ENCODE data around the gene RAB10. TPM values are rescaled to one million over a fixed set of nuclear protein-coding genes. Genes with fewer than 3 reads are reported as not detected.
"Not testable (repeated sequence)": the region's sequence is repeated elsewhere in the genome, so short reads cannot be mapped to it uniquely, and the experiment has no call there.

Gene RAB10
- total and polyA plus RNA-seq, 8 donors: 16.5 to 62.9 (median 37.8) TPM

GRCh38 chr2:25992556-25992955 lies 41.3 kb upstream of the RAB10 start:
- ATAC-seq (no peak), FAIRE-seq (no peak), DNase-seq (no peak)
- no peaks in the 10 kb centered on the region for H3K27me3 ChIP-seq
- WGBS, 2 donors: 87 to 93% methylated on average over 8 of the region's 8 CpGs
- no peak overlapping the region for H3K27ac ChIP-seq
- TF ChIP-seq CTCF (IDR thresholded peaks at IDR 0.05): no peak
- H3K36me3 ChIP-seq: no peaks in the 10 kb centered on the region
- intact Hi-C loops (cut with DNase I): loop anchor here in 1 of 3 donors (5.0 kb wide), 1 partner anchor 155 kb away; no protein-coding TSS in a partner anchor
- H3K4me3 ChIP-seq: no peak overlapping the region
- peaks cover 0 to 6% (median 5%) of the 10 kb centered on the region in 3 donors for H3K4me1 ChIP-seq
- H3K9me3 ChIP-seq: no peaks in the 10 kb centered on the region

- no peaks in the 10 kb centered on the region for H3K27me3 ChIP-seq
- WGBS, 2 donors: 88 to 92% methylated on average over 5 of the region's 5 CpGs
- H3K27ac ChIP-seq: no peak overlapping the region
- no peak for DNase-seq
- H3K4me3 ChIP-seq: no peak overlapping the region
- no peak for TF ChIP-seq CTCF (IDR thresholded peaks at IDR 0.05)
- H3K36me3 ChIP-seq: no peaks in the 10 kb centered on the region
- no peak for ATAC-seq
- intact Hi-C loops (cut with DNase I): loop anchor here in 1 of 3 donors (5.0 kb wide), 1 partner anchor 154 kb away; no protein-coding TSS in a partner anchor
- FAIRE-seq: no peak
- peaks cover 0 to 6% (median 5%) of the 10 kb centered on the region in 3 donors for H3K4me1 ChIP-seq
- H3K9me3 ChIP-seq: no peaks in the 10 kb centered on the region
Measured at GRCh38 chr2:25993049-25993448, 40.8 kb upstream of the RAB10 start.

DNA sequence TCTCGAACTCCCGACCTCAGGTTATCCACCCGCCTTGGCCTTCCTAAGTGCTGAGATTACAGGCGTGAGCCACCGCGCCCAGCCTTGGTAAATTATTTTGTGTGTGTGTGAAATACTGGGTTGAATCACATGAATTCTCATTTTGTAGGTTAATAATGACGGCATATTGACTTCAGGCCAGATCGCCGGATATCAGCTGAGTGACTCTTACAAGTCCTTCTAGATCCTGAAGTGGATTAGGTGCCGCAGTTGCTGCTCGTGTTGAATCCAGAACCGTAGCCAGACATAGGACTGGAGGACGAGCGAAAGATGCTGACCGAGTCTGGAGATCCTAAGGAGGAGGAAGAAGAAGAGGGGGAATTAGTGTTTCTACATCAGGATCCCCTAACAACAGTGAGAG lies 39.4 kb upstream of the RAB10 start:
- Histone ChIP-seq H3K4me1 (peaks cover 0 to 6% (median 6%) of the 10 kb centered on the region in 3 donors), H3K27me3 (no peaks in the 10 kb centered on the region), H3K36me3 (no peaks in the 10 kb centered on the region), H3K4me3 (no peak overlapping the region), H3K9me3 (no peaks in the 10 kb centered on the region), H3K27ac (no peak overlapping the region)
- TF ChIP-seq CTCF (IDR thresholded peaks at IDR 0.05): no peak
- intact Hi-C loops (cut with DNase I): loop anchor here in 1 of 3 donors (5.0 kb wide), 1 partner anchor 153 kb away; no protein-coding TSS in a partner anchor
- 90 to 93% methylated on average over 15 of the region's 15 CpGs for WGBS, 2 donors
- no peak for DNase-seq
- ATAC-seq: no peak
- FAIRE-seq: no peak

GRCh38 chr2:25996844-25997243 lies 37.0 kb upstream of the RAB10 start:
- no peak for DNase-seq
- intact Hi-C loops (cut with DNase I): no loop called here
- FAIRE-seq: no peak
- Histone ChIP-seq H3K4me3 (no peak overlapping the region), H3K9me3 (no peaks in the 10 kb centered on the region), H3K27ac (no peak overlapping the region), H3K4me1 (peaks cover 21 to 26% (median 22%) of the 10 kb centered on the region in 3 donors), H3K36me3 (no peaks in the 10 kb centered on the region), H3K27me3 (no peaks in the 10 kb centered on the region)
- no peak for TF ChIP-seq CTCF (IDR thresholded peaks at IDR 0.05)
- 65 to 83% methylated on average over 1 of the region's 1 CpG for WGBS, 2 donors
- no peak for ATAC-seq

GRCh38 chr2:25998816-25999383 lies 35.0 kb upstream of the RAB10 start:
- WGBS, 2 donors: 96 to 99% methylated on average over 13 of the region's 13 CpGs

DNA sequence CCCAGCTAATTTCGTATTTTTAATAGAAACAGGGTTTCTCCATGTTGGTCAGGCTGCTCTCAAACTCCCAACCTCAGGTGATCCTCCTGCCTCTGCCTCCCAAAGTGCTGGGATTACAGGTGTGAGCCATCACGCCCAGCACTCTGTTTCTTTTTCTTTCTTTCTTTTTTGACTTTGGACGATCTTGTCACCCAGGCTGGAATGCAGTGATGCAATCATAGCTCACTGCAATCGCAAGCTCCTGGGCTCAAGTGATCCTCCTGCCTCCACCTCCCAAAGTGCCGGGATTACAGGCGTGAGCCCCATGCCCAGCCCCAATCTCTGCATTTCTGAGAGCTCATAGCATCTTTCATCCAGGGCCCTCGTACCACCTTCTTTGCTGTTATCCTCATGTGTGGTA lies 34.5 kb upstream of the RAB10 start:
- intact Hi-C loops (cut with DNase I); H3K36me3 ChIP-seq; H3K27ac ChIP-seq; DNase-seq; H3K27me3 ChIP-seq; ATAC-seq; H3K9me3 ChIP-seq; FAIRE-seq; H3K4me3 ChIP-seq: not testable (repeated sequence)
- peaks cover 23 to 25% (median 25%) of the 10 kb centered on the region in 3 donors for H3K4me1 ChIP-seq
- 82 to 89% methylated on average over 7 of the region's 7 CpGs for WGBS, 2 donors

More at GRCh38 chr2:25998816-25999383, 35.0 kb upstream of the RAB10 start:
- H3K27me3 ChIP-seq; ATAC-seq; DNase-seq; H3K27ac ChIP-seq; H3K4me3 ChIP-seq; intact Hi-C loops (cut with DNase I); H3K9me3 ChIP-seq; H3K36me3 ChIP-seq; FAIRE-seq: not testable (repeated sequence)
- H3K4me1 ChIP-seq: peaks cover 23 to 25% (median 25%) of the 10 kb centered on the region in 3 donors
